K562 (cell line): ENCODE results near the gene TOM1L2. TPM values are rescaled to one million over a fixed set of nuclear protein-coding genes. Genes with fewer than 3 reads are reported as not detected.

Experiments
- EP400 ChIP-seq: fragments of 450-650 bp; IDR thresholded peaks from 2 replicates; pipeline ENCODE4 v1.6.1; 2017; ENCODE audit warnings: antibody characterized with exemption, mild to moderate bottlenecking, moderate library complexity
- MNT ChIP-seq, 2 experiments: fragments of 450-650 bp; conservative IDR thresholded peaks; 2 replicates each; pipeline ENCODE4 v1.6.1; 2017; ENCODE audit warnings: mild to moderate bottlenecking in 2 of 2, moderate library complexity in 2 of 2
- NCOR1 ChIP-seq: fragments of 450-650 bp; IDR thresholded peaks from 2 replicates; pipeline ENCODE4 v1.6.1; 2016; ENCODE audit warnings: mild to moderate bottlenecking, moderate library complexity
- NONO ChIP-seq, 2 experiments: fragments of 200-400 bp in 1 of 2; fragments of 450-650 bp in 1 of 2; formaldehyde crosslinking in 1 of 2; IDR thresholded peaks; 2 replicates each; pipeline ENCODE4 v1.6.1; 2017; ENCODE audit warnings: low read depth in 2 of 2, mild to moderate bottlenecking in 2 of 2, moderate library complexity in 2 of 2, low read length in 1 of 2
- PHF21A ChIP-seq: fragments of 450-650 bp; IDR thresholded peaks from 2 replicates; pipeline ENCODE4 v1.6.1; 2017; ENCODE audit warnings: low read depth, borderline replicate concordance
- TARDBP ChIP-seq: fragments of 450-650 bp; IDR thresholded peaks from 2 replicates; pipeline ENCODE4 v1.6.1; 2016
- TEAD4 ChIP-seq, 2 experiments: sonication (generic) in 1 of 2; formaldehyde crosslinking in 1 of 2; IDR thresholded peaks; 2 replicates each; pipeline versions ENCODE4 v1.6.1 to v1.8.0; 2012 to 2022; ENCODE audit warnings: borderline replicate concordance in 1 of 2, inconsistent platforms in 1 of 2, low read length in 1 of 2, mild to moderate bottlenecking in 1 of 2, missing genetic modification reagents in 1 of 2
- ZBTB40 ChIP-seq, 2 experiments: fragments of 450-650 bp in 1 of 2; sonication (generic) in 1 of 2; formaldehyde crosslinking in 1 of 2; IDR thresholded peaks; 2 replicates each; pipeline versions ENCODE4 v1.7.1 to v1.9.0; 2016 to 2022; ENCODE audit warnings: inconsistent platforms in 1 of 2, mild to moderate bottlenecking in 1 of 2, missing genetic modification reagents in 1 of 2
- ZBTB9 ChIP-seq: fragments of 450-650 bp; formaldehyde crosslinking; IDR thresholded peaks from 2 replicates; pipeline ENCODE4 v1.4.0; 2020; ENCODE audit warnings: mild to moderate bottlenecking, moderate library complexity
- ZEB2 ChIP-seq: fragments of 450-650 bp; IDR thresholded peaks from 2 replicates; pipeline ENCODE4 v1.6.1; 2016
- ZNF41 ChIP-seq: fragments of 250-450 bp; sonication (Bioruptor Pico); conservative IDR thresholded peaks from 2 replicates; pipeline ENCODE4 v1.4.0; 2020; ENCODE audit warnings: mild to moderate bottlenecking
- ZNF639 ChIP-seq, 2 experiments: fragments of 200-800 bp in 1 of 2; sonication (Bioruptor generic) in 1 of 2; sonication (generic) in 1 of 2; formaldehyde crosslinking in 1 of 2; IDR thresholded peaks in 1 of 2; conservative IDR thresholded peaks in 1 of 2; 2 replicates each; pipeline versions ENCODE4 v1.5.0 to v1.6.1; 2016 to 2020; ENCODE audit warnings: missing compliant biosample characterization in 1 of 2, missing genetic modification characterization in 1 of 2, missing genetic modification reagents in 1 of 2
- ZNF785 ChIP-seq: fragments of 250-450 bp; sonication (Bioruptor Pico); IDR thresholded peaks from 2 replicates; pipeline ENCODE4 v1.4.0; 2020; ENCODE audit warnings: mild to moderate bottlenecking
- polyA plus RNA-seq, 8 experiments: library from polyadenylated mRNA; depleted of rRNA in 4 of 8; stranded (reverse) in 5 of 8; unstranded in 3 of 8; fragments of >200 nt; fragmentation: Nextera tagmentation in 2 of 8; fragmentation: Illumina TruSeq in 1 of 8; extraction: Ambion mirVana in 2 of 8; extraction: Trizol in 1 of 8; gene quantifications; 2 replicates each; pipeline versions ENCODE4 v1.2.1 to v1.2.3, GENCODE V29; 2011 to 2014; ENCODE audit warnings: inconsistent platforms in 1 of 8, missing spikeins in 1 of 8
- total RNA-seq, 7 experiments: library from RNA; depleted of rRNA in 6 of 7; stranded (reverse); fragments of >200 nt in 6 of 7; fragmentation: Illumina TruSeq in 2 of 7; extraction: Trizol in 2 of 7; gene quantifications; 2 replicates each; pipeline versions ENCODE4 v1.2.1 to v1.2.3, GENCODE V29; 2011 to 2021; ENCODE audit warnings: low replicate concordance in 1 of 7

TOM1L2 gene
- total and polyA plus RNA-seq, 9 of the 15 experiments (the other 6 are each of a cell fraction or from before 2014, with no cell fraction given): 0.07 to 6.0 (median 2.5) TPM

GRCh38 chr17:17849845-17850373 lies 122.3 kb downstream of the TOM1L2 start (continued):
- TF ChIP-seq ZEB2 (peak; percentile 14; the same call in 1 of the 2 replicates), ZBTB9 (CRISPR knock-in tag) (peak; percentile 90; the same call in 1 of the 2 replicates), MNT (conservative IDR thresholded peaks at IDR 0.05) (peak in 1 of 2 experiments; percentile 50; a peak in 1 of 4 replicates), ZNF639 (CRISPR knock-in tag; conservative IDR thresholded peaks at IDR 0.05 in 1 of 2, IDR thresholded peaks at IDR 0.05 in 1 of 2) (0 out of 4 replicates have a peak, but pooled peaks of 1 of the 2 experiments have one; percentile 47), EP400 (peak; percentile 60), ZNF41 (CRISPR knock-in tag) (peak; percentile 75; the same call in 1 of the 2 replicates), PHF21A (no peak), NONO (IDR thresholded peaks at IDR 0.05; ENCODE audit: low read depth in 2 of 2, low read length in 1 of 2) (no peak), NCOR1 (no peak; the same call in 1 of the 2 replicates), ZNF785 (CRISPR knock-in tag) (no peak), ZBTB40 (IDR thresholded peaks at IDR 0.05) (no peak), ZBTB40 (CRISPR knock-in tag; IDR thresholded peaks at IDR 0.05) (no peak), TARDBP (no peak), TEAD4 (IDR thresholded peaks at IDR 0.05; ENCODE audit: low read length) (no peak), TEAD4 (CRISPR knock-in tag; IDR thresholded peaks at IDR 0.05; ENCODE audit: borderline replicate concordance) (no peak)
